ENCODE data around the gene CXCR6.

- TF ChIP-seq CTCF (IDR thresholded peaks at IDR 0.05; ENCODE audit: poor library complexity, severe bottlenecking) (no peak), EZH2 (IDR thresholded peaks at IDR 0.05; ENCODE audit: borderline replicate concordance, insufficient read depth, low read length, poor library complexity, severe bottlenecking) (no peak), EP300 (conservative IDR thresholded peaks at IDR 0.05; ENCODE audit: poor library complexity, severe bottlenecking) (no peak), REST (IDR thresholded peaks at IDR 0.05; ENCODE audit: borderline replicate concordance) (no peak), POLR2AphosphoS5 (IDR thresholded peaks at IDR 0.05) (no peak)
Observed at GRCh38 chr3:45980229-45980813, 37.1 kb downstream of the CXCR6 start.

All from neural cell (in vitro differentiated cells).